SK-N-SH (cell line): Measurements from ENCODE around the gene PIP5K1B. TPM values are rescaled to one million over a fixed set of nuclear protein-coding genes. Genes with fewer than 3 reads are reported as not detected.

ENCODE experiments used
- CTCF ChIA-PET: fragments of 300-600, 350-600 bp; formaldehyde crosslinking; extraction: SDS; loops from one replicate; lab custom pipeline; 2021; lab: Yijun Ruan, JAX
- POLR2A ChIA-PET: fragments of 350-600 bp; sonication (Branson Sonifier 250); formaldehyde crosslinking; extraction: SDS; loops from one replicate; lab custom pipeline; 2020; ENCODE audit warnings: antibody characterized with exemption, inconsistent platforms; lab: Yijun Ruan, JAX
- DNase-seq: peaks from one replicate; pipeline ENCODE4 v3.0.0; 2012
- H2AFZ ChIP-seq: fragments of 200-600 bp; sonication (generic); 2 replicates; pipeline ENCODE4 v1.8.1; 2016; ENCODE audit warnings: antibody characterized with exemption, mild to moderate bottlenecking, low read depth
- H3F3A ChIP-seq: fragments of 200-600 bp; sonication (generic); replicated peaks from 2 replicates; pipeline ENCODE3; 2016; ENCODE audit warnings: antibody characterized with exemption, mild to moderate bottlenecking; ENCODE audit not compliant: insufficient read depth
- H3K27ac ChIP-seq, 2 experiments: fragments of 200-500 bp in 1 of 2; fragments of 200-600 bp in 1 of 2; sonication (Bioruptor generic) in 1 of 2; sonication (generic), shearing (Covaris generic) in 1 of 2; 2 replicates each; pipeline versions ENCODE4 v1.5.1 to v1.6.1; 2014 to 2016; ENCODE audit warnings: low read depth in 2 of 2, inconsistent platforms in 1 of 2, low read length in 1 of 2, mild to moderate bottlenecking in 1 of 2, mixed read lengths in 1 of 2
- H3K27me3 ChIP-seq: fragments of 200-600 bp; sonication (generic), shearing (Covaris generic); 2 replicates; pipeline ENCODE4 v1.6.1; 2016; ENCODE audit warnings: mixed run types; ENCODE audit not compliant: insufficient read depth
- H3K36me3 ChIP-seq, 2 experiments: fragments of 200-500 bp in 1 of 2; fragments of 200-600 bp in 1 of 2; sonication (Bioruptor generic) in 1 of 2; sonication (generic) in 1 of 2; replicated peaks in 1 of 2; 2 replicates each; pipeline versions ENCODE3 to v1.5.1; 2014 to 2016; ENCODE audit warnings: low read length in 1 of 2, mild to moderate bottlenecking in 1 of 2; ENCODE audit not compliant: insufficient read depth in 2 of 2, control insufficient read depth in 1 of 2
- H3K4me1 ChIP-seq, 2 experiments: fragments of 200-500 bp in 1 of 2; fragments of 200-600 bp in 1 of 2; sonication (Bioruptor generic) in 1 of 2; sonication (generic), shearing (Covaris generic) in 1 of 2; 2 replicates each; pipeline versions ENCODE4 v1.5.1 to v1.6.1; 2014 to 2016; ENCODE audit warnings: low read depth in 1 of 2, low read length in 1 of 2, mixed run types in 1 of 2; ENCODE audit not compliant: insufficient read depth in 2 of 2, control insufficient read depth in 1 of 2
- H3K4me2 ChIP-seq: fragments of 200-600 bp; sonication (generic), shearing (Covaris generic); 2 replicates; pipeline ENCODE4 v1.6.1; 2017; ENCODE audit warnings: mixed run types
- H3K4me3 ChIP-seq, 2 experiments: fragments of 200-500 bp in 1 of 2; fragments of 200-600 bp in 1 of 2; sonication (Bioruptor generic) in 1 of 2; sonication (generic), shearing (Covaris generic) in 1 of 2; 2 replicates each; pipeline versions ENCODE4 v1.5.1 to v1.8.1; 2014 to 2016; ENCODE audit warnings: low read depth in 2 of 2, inconsistent platforms in 1 of 2, low read length in 1 of 2, mild to moderate bottlenecking in 1 of 2, mixed read lengths in 1 of 2, moderate library complexity in 1 of 2
- H3K79me2 ChIP-seq: fragments of 200-600 bp; sonication (generic); 2 replicates; pipeline ENCODE4 v1.8.1; 2017; ENCODE audit warnings: mild to moderate bottlenecking; ENCODE audit not compliant: insufficient read depth
- H3K9ac ChIP-seq: fragments of 200-600 bp; sonication (generic); 2 replicates; pipeline ENCODE4 v1.6.1; 2017; ENCODE audit warnings: mixed run types
- H3K9me2 ChIP-seq: fragments of 200-600 bp; sonication (generic); 2 replicates; pipeline ENCODE4 v1.6.1; 2017; ENCODE audit warnings: mixed run types
- H3K9me3 ChIP-seq: fragments of 200-600 bp; sonication (generic); 2 replicates; pipeline ENCODE4 v1.6.1; 2017; ENCODE audit warnings: mixed run types, mild to moderate bottlenecking, moderate library complexity
- H4K20me1 ChIP-seq: fragments of 200-600 bp; sonication (generic); 2 replicates; pipeline ENCODE4 v1.6.1; 2017; ENCODE audit warnings: mild to moderate bottlenecking, mixed run types; ENCODE audit not compliant: insufficient read depth
- CHD2 ChIP-seq: fragments of 150-350 bp; IDR thresholded peaks from 2 replicates; pipeline ENCODE4 v1.6.1; 2018; ENCODE audit warnings: low read length; ENCODE audit not compliant: partially characterized antibody
- ELF1 ChIP-seq: IDR thresholded peaks from 2 replicates; pipeline ENCODE4 v1.4.0; 2012
- EP300 ChIP-seq, 2 experiments: IDR thresholded peaks; 2 replicates each; pipeline versions ENCODE4 v1.4.0 to v1.6.1; 2012; ENCODE audit warnings: borderline replicate concordance in 1 of 2, low read depth in 1 of 2, low read length in 1 of 2
- EZH2phosphoT487 ChIP-seq: fragments of 200-600 bp; sonication (generic); IDR thresholded peaks from 2 replicates; pipeline ENCODE4 v1.6.1; 2017; ENCODE audit warnings: low read depth, mixed run types, mild to moderate bottlenecking, antibody characterized with exemption, moderate library complexity, borderline replicate concordance
- FOXM1 ChIP-seq: IDR thresholded peaks from 2 replicates; pipeline ENCODE4 v1.4.0; 2012; ENCODE audit warnings: low read depth, mild to moderate bottlenecking
- GATA2 ChIP-seq: sonication (generic); formaldehyde crosslinking; IDR thresholded peaks from 2 replicates; pipeline ENCODE4 v1.5.0; 2020; ENCODE audit warnings: mild to moderate bottlenecking, missing genetic modification reagents
- JUND ChIP-seq: IDR thresholded peaks from 2 replicates; pipeline ENCODE4 v1.4.0; 2012
- MAX ChIP-seq: IDR thresholded peaks from 2 replicates; pipeline ENCODE4 v1.4.0; 2012; ENCODE audit warnings: low read depth
- MEF2A ChIP-seq: IDR thresholded peaks from 2 replicates; pipeline ENCODE4 v1.4.0; 2012; ENCODE audit warnings: low read depth, borderline replicate concordance
- NFIC ChIP-seq: IDR thresholded peaks from 2 replicates; pipeline ENCODE4 v1.4.0; 2012; ENCODE audit warnings: borderline replicate concordance
- PBX3 ChIP-seq: IDR thresholded peaks from 2 replicates; pipeline ENCODE4; 2012
- POLR2AphosphoS5 ChIP-seq: IDR thresholded peaks from 2 replicates; pipeline ENCODE4 v1.6.1; 2012; ENCODE audit warnings: low read depth, low read length
- RAD21 ChIP-seq: IDR thresholded peaks from 2 replicates; pipeline ENCODE4 v1.6.1; 2012; ENCODE audit warnings: mild to moderate bottlenecking, low read length
- RCOR1 ChIP-seq: fragments of 150-350 bp; IDR thresholded peaks from 2 replicates; pipeline ENCODE4 v1.6.1; 2017; ENCODE audit warnings: antibody characterized with exemption, low read length
- RXRA ChIP-seq: IDR thresholded peaks from 2 replicates; pipeline ENCODE4 v1.4.0; 2012; ENCODE audit warnings: low read depth, mild to moderate bottlenecking, borderline replicate concordance
- SIN3A ChIP-seq: IDR thresholded peaks from 2 replicates; pipeline ENCODE4 v1.6.1; 2012; ENCODE audit warnings: low read depth, mild to moderate bottlenecking, low read length, moderate library complexity, borderline replicate concordance
- TEAD4 ChIP-seq: IDR thresholded peaks from 2 replicates; pipeline ENCODE4 v1.4.0; 2012; ENCODE audit warnings: mild to moderate bottlenecking, borderline replicate concordance; ENCODE audit not compliant: insufficient read depth
- YY1 ChIP-seq: IDR thresholded peaks from 2 replicates; pipeline ENCODE4 v1.4.0; 2012; ENCODE audit warnings: low read depth, mild to moderate bottlenecking
- WGBS: methylation state at CpG from one replicate; pipeline ENCODE4 v1.1.6; 2017; ENCODE audit warnings: low lambda C conversion rate; 5-methylcytosine and 5-hydroxymethylcytosine counted together
- polyA plus RNA-seq, 3 experiments: library from polyadenylated mRNA; depleted of rRNA; stranded (reverse); fragments of >200 nt; gene quantifications; 2 replicates each; pipeline ENCODE4 v1.2.3, GENCODE V29; 2012
- TF ChIP-seq, protein P1 (sequence below): IDR thresholded peaks from 2 replicates; pipeline ENCODE4 v1.6.1; 2012; ENCODE audit warnings: mild to moderate bottlenecking, low read depth, low read length, moderate library complexity
- TF ChIP-seq, protein P2 (sequence below): IDR thresholded peaks from 2 replicates; pipeline ENCODE4 v1.4.0; 2012; ENCODE audit warnings: low read depth, borderline replicate concordance

The PIP5K1B gene
- polyA plus RNA-seq, 1 of the 3 experiments (the other 2 are of a cell fraction), result not detected

GRCh38 chr9:68878450-68878849, 173.4 kb downstream of the PIP5K1B start (continued):
- TF ChIP-seq EZH2phosphoT487, result no peak
- no peak for TF ChIP-seq SIN3A
- no peak for TF ChIP-seq ELF1
- TF ChIP-seq JUND, result no peak
- no peak for TF ChIP-seq YY1
- TF ChIP-seq EP300 (IDR thresholded peaks at IDR 0.05; ENCODE audit: borderline replicate concordance in 1 of 2, low read depth in 1 of 2, low read length in 1 of 2), result no peak
- TF ChIP-seq GATA2 (CRISPR knock-in tag), result no peak
- no peak for TF ChIP-seq MAX
- TF ChIP-seq, protein P1, sequence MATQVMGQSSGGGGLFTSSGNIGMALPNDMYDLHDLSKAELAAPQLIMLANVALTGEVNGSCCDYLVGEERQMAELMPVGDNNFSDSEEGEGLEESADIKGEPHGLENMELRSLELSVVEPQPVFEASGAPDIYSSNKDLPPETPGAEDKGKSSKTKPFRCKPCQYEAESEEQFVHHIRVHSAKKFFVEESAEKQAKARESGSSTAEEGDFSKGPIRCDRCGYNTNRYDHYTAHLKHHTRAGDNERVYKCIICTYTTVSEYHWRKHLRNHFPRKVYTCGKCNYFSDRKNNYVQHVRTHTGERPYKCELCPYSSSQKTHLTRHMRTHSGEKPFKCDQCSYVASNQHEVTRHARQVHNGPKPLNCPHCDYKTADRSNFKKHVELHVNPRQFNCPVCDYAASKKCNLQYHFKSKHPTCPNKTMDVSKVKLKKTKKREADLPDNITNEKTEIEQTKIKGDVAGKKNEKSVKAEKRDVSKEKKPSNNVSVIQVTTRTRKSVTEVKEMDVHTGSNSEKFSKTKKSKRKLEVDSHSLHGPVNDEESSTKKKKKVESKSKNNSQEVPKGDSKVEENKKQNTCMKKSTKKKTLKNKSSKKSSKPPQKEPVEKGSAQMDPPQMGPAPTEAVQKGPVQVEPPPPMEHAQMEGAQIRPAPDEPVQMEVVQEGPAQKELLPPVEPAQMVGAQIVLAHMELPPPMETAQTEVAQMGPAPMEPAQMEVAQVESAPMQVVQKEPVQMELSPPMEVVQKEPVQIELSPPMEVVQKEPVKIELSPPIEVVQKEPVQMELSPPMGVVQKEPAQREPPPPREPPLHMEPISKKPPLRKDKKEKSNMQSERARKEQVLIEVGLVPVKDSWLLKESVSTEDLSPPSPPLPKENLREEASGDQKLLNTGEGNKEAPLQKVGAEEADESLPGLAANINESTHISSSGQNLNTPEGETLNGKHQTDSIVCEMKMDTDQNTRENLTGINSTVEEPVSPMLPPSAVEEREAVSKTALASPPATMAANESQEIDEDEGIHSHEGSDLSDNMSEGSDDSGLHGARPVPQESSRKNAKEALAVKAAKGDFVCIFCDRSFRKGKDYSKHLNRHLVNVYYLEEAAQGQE, result no peak
- TF ChIP-seq, all 33 proteins: peak for 0

- no peak overlapping the region for H2AFZ ChIP-seq
- 1% methylated on average over 3 of the region's 3 CpGs for WGBS
- H3K9me2 ChIP-seq, result no peaks in the 10 kb centered on the region
- H3K27me3 ChIP-seq, result no peaks in the 10 kb centered on the region; the same call in 1 of the 2 replicates
- no peak overlapping the region for H3K9ac ChIP-seq
- POLR2A ChIA-PET, result no interaction called here
- no peaks in the 10 kb centered on the region for H3K36me3 ChIP-seq
- CTCF ChIA-PET, result no interaction called here
- no peaks in the 10 kb centered on the region for H3K9me3 ChIP-seq
- TF ChIP-seq, protein P2, sequence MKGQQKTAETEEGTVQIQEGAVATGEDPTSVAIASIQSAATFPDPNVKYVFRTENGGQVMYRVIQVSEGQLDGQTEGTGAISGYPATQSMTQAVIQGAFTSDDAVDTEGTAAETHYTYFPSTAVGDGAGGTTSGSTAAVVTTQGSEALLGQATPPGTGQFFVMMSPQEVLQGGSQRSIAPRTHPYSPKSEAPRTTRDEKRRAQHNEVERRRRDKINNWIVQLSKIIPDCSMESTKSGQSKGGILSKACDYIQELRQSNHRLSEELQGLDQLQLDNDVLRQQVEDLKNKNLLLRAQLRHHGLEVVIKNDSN, result no peak
- TF ChIP-seq RCOR1 (no peak), RXRA (no peak), MEF2A (no peak), NFIC (no peak), RAD21 (no peak), PBX3 (no peak), TEAD4 (no peak), CHD2 (no peak), EZH2phosphoT487 (no peak), SIN3A (no peak), MAX (no peak), POLR2AphosphoS5 (no peak), FOXM1 (no peak)
- no peak for DNase-seq
- no peaks in the 10 kb centered on the region for H3F3A ChIP-seq
- no peak overlapping the region for H3K4me3 ChIP-seq
- no peak overlapping the region for H3K27ac ChIP-seq
- H4K20me1 ChIP-seq, result no peaks in the 10 kb centered on the region
- no peaks in the 10 kb centered on the region for H3K79me2 ChIP-seq
- H3K4me2 ChIP-seq, result no peak overlapping the region
- H3K4me1 ChIP-seq, result no peaks in the 10 kb centered on the region
Measured at GRCh38 chr9:68883224-68883623, 178.2 kb downstream of the PIP5K1B start.
